RWPE1 (cell line): ENCODE measurements around the gene KPTN.
"Not testable (repeated sequence)": the region's sequence is repeated elsewhere in the genome, so short reads cannot be mapped to it uniquely, and the experiment has no call there.

Experiments used
- CTCF ChIA-PET: fragments of 350-600 bp; sonication (Branson Sonifier 250); formaldehyde crosslinking; extraction: SDS; loops from one replicate; lab custom pipeline; 2021; lab: Yijun Ruan, JAX
- POLR2A ChIA-PET: fragments of 400-600 bp; formaldehyde crosslinking; extraction: SDS; loops from one replicate; lab custom pipeline; 2020; ENCODE audit warnings: antibody characterized with exemption; ENCODE audit not compliant: low non-redundant PET; lab: Yijun Ruan, JAX
- DNase-seq: peaks from one replicate; pipeline ENCODE4 v3.0.0; 2012; ENCODE audit warnings: low spot score
- H3K27ac ChIP-seq: fragments of 450-650 bp; 2 replicates; pipeline ENCODE4 v1.5.1; 2017
- TF ChIP-seq, protein P1 (sequence below): fragments of 450-650 bp; conservative IDR thresholded peaks from 2 replicates; pipeline ENCODE4 v1.5.1; 2017; ENCODE audit warnings: low read depth, mild to moderate bottlenecking

Gene KPTN

DNA sequence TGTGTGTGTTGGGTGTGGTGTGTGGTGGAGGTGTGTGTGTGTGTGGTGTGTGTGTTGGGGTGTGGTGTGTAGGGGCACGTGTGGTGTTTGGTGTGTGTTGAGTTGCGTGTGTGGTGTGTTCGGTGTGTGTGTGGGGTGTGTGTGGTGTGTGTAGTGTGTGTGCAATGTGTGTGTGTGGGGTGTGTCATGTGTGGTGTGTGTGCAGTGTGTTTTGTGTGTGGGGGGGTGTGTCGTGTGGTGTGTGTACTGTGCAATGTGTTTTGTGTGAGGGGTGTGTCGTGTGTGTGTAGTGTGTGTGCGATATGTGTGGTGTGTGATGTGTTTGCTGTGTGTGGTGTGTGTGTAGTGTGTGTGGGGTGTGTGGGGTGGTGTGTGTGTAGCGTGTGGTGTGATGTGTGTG, 6.0 kb upstream of the KPTN start:
- ChIA-PET POLR2A (interaction anchor here (0.6 kb wide), 1 partner anchor 208 kb away, joined by 3 read pairs; no protein-coding TSS in a partner anchor), CTCF (no interaction called here)
- H3K27ac ChIP-seq, result peak overlapping the region; percentile 67
- no peak for DNase-seq
- TF ChIP-seq, protein P1, sequence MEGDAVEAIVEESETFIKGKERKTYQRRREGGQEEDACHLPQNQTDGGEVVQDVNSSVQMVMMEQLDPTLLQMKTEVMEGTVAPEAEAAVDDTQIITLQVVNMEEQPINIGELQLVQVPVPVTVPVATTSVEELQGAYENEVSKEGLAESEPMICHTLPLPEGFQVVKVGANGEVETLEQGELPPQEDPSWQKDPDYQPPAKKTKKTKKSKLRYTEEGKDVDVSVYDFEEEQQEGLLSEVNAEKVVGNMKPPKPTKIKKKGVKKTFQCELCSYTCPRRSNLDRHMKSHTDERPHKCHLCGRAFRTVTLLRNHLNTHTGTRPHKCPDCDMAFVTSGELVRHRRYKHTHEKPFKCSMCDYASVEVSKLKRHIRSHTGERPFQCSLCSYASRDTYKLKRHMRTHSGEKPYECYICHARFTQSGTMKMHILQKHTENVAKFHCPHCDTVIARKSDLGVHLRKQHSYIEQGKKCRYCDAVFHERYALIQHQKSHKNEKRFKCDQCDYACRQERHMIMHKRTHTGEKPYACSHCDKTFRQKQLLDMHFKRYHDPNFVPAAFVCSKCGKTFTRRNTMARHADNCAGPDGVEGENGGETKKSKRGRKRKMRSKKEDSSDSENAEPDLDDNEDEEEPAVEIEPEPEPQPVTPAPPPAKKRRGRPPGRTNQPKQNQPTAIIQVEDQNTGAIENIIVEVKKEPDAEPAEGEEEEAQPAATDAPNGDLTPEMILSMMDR, result no peak

DNA sequence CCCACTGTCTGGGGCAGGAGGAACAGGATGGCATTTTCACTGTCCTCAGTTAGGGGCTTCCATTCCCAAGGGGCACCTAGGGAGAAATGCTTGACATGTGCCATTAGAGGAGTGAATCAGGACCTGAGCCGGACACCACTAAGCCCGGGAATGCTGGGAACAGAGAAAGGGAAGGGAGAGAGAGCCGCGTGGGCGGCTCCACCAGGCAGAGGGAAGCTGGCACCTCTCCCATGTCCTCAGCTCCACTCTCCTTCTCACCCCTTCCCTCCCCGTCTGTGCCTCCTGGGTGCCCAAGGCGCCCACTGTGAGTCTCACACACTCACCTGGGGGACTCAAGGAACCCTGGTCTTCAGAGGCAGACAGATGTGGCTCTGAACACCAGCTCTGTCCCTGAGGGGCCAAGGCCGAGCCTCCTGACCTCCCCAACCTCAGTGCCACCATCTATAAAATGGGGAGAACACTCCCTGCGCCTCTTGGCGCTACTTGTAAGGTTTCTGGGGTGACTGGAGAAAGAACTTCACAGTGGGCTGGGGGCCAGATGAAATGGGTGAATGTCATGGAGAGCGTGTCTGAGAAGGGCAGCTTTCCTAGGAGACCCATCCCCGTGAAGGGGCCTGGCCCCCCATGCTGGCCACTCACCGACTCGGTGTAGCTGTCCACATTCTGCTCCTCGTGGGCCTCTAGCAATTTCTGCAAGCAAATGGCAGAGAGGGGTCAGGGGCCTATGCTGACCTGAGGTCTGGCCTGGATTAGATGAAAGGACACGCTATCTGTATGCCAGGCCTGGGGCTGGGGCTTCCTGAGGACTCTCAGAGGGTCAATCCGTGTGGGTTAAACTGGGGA, 5.3 kb upstream of the KPTN start:
- ChIA-PET POLR2A (interaction anchor here (0.6 kb wide), 1 partner anchor 209 kb away, joined by 3 read pairs; no protein-coding TSS in a partner anchor), CTCF (interaction anchor here (0.6 kb wide), 1 partner anchor 141 kb away, joined by 4 read pairs; no protein-coding TSS in a partner anchor)
- TF ChIP-seq, protein P1, result no peak

DNA sequence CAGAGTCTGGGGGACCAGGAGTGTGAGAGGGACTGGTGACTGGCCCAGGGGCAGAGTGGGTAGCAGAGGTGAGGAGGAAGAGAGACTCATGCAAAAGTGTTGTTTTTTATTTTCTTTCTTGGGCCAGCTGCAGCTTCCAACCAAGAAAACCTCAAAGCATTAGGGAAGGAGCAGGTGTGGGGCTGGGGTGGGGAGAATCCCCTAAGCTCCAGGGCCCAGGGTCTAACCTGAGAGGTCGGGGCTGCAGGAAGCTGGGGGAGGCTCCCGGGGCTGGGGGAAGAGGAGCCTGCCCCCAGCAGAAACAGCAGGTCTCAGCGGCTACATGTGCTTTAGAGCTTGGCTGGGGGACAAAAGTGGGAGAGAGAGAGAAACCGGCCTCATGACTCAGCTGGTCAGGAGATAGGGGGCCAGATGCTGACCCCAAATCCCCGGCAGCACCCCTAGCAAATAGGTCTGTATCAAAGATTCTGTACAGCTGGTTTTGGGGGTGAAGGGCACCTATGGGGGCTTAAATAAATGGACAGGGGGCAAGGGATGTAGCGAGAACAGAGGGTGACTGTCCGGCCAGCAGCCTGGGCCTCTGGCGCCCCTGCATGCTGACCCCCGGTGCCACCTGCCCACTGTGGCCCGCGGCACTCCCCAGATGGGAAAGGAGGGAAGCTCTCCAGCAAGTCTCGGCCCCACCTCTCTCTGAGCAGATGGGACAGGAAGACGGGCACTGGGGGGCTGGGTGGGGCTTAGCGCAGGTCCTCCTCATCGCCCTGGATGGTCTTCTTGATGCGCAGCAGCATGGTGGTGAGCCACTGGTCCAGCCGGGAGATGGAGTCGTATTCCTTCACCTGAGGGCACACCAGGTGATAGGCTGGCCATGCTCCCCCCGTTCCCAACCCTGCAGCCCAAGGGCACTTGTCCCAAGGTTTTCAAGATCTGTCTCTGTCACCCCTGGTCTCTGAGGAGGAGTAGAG, 3.8 kb upstream of the KPTN start:
- TF ChIP-seq, protein P1, result no peak
- no peak for DNase-seq
- ChIA-PET POLR2A (no interaction called here), CTCF (interaction anchor here (0.5 to 0.6 kb wide), 3 partner anchors 24 to 64 kb away, joined by 3 to 4 read pairs (median 4); no protein-coding TSS in a partner anchor)
- peak overlapping the region; percentile 89 for H3K27ac ChIP-seq

More for the DNA sequence above, 5.3 kb upstream of the KPTN start:
- DNase-seq, result no peak
- peak overlapping the region; percentile 67 for H3K27ac ChIP-seq

DNA sequence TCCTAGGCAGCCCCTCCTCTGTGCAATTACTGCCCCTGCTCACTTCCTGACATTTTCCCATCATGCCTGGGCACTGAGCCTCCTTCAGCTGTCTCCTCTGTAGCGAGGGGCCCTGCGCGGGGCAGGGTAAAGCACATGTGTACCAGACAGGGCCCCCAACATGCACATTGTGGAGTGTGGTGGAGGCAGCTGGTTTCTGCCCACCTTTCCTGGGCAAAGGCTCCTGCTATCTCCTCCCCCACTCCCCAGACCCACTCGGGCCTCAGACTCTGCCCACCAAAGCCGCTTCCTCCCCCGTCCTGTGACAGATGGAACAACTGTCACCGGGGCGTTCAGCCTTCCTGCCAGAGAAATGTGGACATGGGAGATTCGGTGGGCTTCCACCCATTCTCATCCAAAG, 2.9 kb upstream of the KPTN start:
- peak overlapping the region; percentile 89 for H3K27ac ChIP-seq
- no peak for DNase-seq
- POLR2A ChIA-PET, result no interaction called here
- TF ChIP-seq, protein P1, result no peak
- CTCF ChIA-PET, result interaction anchor here (0.5 to 0.7 kb wide), 2 partner anchors 36 to 65 kb away, joined by 3 read pairs; no protein-coding TSS in a partner anchor

DNA sequence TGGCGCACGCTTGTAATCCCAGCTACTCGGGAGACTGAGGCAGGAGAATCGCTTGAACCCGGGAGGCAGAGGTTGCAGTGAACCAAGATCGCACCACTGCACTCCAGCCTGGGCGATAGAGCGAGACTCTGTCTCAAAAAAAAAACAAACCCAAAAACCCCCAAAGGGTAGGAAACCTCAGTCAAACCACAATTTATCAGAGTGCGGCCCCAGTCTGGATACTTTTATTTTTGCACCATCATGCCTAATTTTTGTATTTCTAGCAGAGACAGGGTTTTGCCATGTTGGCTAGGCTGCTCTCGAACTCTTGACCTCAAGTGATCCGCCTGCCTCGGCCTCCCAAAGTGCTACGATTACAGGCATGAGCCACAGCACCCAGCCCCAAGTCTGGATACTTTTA, 2.2 kb upstream of the KPTN start:
- POLR2A ChIA-PET, DNase-seq: not testable (repeated sequence)
- CTCF ChIA-PET, result interaction anchor here (0.6 kb wide), 1 partner anchor 94 kb away, joined by 3 read pairs; no protein-coding TSS in a partner anchor
- peak overlapping the region; percentile 89 for H3K27ac ChIP-seq

DNA sequence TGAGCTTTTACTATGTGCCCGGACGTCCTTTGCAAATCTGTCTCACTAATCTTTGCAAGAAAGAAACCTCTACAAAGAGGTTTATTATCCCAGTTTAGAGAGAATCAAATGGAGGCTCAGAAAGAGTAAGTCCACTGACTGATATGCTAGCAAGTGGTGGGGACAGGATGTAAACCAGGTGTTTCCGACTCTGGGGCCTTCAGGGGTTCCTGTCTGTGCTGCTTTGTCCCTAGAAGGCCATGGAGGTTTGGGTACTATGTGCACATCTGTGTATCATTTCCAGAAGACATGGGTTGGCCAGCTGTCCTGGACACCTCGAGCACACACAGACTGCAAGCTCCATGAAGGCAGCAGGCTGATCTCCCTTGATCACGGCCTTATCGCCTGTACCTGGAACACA, 1.2 kb upstream of the KPTN start:
- ChIA-PET POLR2A (no interaction called here), CTCF (no interaction called here)
- H3K27ac ChIP-seq, result peak overlapping the region; percentile 89
- no peak for DNase-seq
- TF ChIP-seq, protein P1, result no peak
